ENCODE measurements around the gene HPD. TPM values are rescaled to one million over a fixed set of nuclear protein-coding genes. Genes with fewer than 3 reads are reported as not detected.

The HPD gene
- total and polyA plus RNA-seq, 5 donors from 2014 or later, result not detected

DNA sequence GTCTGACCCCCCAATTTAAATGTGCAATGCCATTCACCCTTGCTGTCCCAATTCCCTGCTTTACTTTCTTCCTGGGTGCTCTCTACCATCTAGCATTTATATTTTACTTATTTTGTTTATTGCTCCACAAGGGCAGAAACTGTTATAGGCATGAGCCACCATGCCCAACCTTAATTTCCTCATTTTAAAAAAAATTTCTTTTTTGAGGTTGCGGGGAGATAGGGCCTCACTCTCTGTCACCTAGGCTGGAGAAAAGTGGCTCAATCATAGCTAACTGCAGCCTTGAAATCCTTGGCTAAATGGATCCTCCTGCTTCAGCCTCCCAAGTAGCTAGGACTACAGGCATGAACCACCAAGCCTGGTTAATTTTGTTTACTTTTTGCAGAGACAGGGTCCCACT lies 13.0 kb downstream of the HPD start:
- Histone ChIP-seq H3K27me3 (ENCODE audit: control insufficient read depth, insufficient read depth, low read length) (no peaks in the 10 kb centered on the region), H3K36me3 (ENCODE audit: control insufficient read depth, insufficient read depth, low read length) (no peaks in the 10 kb centered on the region), H3K4me1 (ENCODE audit: control insufficient read depth, insufficient read depth, low read length, poor library complexity, severe bottlenecking) (peaks cover under 1% of the 10 kb centered on the region), H3K27ac (ENCODE audit: insufficient read depth, low read length, poor library complexity, severe bottlenecking) (no peak overlapping the region), H3K4me3 (ENCODE audit: low read depth, low read length) (no peak overlapping the region), H3K9me3 (ENCODE audit: control insufficient read depth in 2 of 2, low read length in 2 of 2) (no peaks in the 10 kb centered on the region)
- no peaks in the 10 kb centered on the region for H3K36me3 Mint-ChIP-seq
- H3K27me3 Mint-ChIP-seq, result no peaks in the 10 kb centered on the region
- ATAC-seq (ENCODE audit: low read depth in 2 of 2), result no peak
- no peak overlapping the region for H3K27ac Mint-ChIP-seq
- peaks cover 0 to 4% (median 0%) of the 10 kb centered on the region in 4 donors for H3K4me1 Mint-ChIP-seq
- no peaks in the 10 kb centered on the region for H3K9me3 Mint-ChIP-seq
- peak overlapping the region in 1 of 4 donors; percentile 15 for H3K4me3 Mint-ChIP-seq
- no peak for DNase-seq

DNA sequence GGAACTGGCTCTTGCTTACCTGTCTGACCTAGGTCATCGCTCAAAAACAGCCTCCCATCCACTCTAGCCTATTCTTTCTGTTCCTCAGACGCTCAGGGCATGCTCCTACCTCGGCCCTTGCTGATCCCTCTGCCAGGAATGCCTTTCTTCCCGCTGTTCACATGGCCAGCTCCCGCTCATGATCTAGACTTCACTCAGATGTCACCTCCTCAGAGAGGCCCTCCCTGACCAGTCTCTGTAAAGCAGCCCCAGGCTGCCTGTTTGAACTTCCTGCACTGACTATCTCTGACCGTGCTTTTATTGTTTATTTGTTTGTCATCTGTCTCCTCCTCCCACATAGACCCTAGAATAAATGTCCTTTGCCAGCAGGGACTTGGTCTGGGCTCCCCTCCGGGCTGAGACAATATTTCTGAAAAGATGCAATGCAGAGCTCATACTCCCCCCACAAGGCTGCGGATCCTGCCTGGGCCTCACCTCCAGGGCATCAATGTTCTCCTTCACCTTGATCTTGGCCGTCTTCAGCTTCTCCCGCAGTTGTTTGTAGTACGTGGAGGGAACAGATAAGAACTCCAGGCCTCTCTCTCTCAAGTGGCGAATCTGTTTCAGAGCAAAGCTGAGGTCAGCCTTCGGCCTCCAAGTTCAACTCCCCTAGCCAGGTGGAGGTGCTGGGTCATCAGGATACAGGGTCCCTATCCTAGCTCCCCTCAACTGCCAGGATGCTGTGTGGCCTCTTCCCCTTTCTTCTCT lies 15.2 kb downstream of the HPD start:
- Histone ChIP-seq H3K27ac (ENCODE audit: insufficient read depth, low read length, poor library complexity, severe bottlenecking) (no peak overlapping the region), H3K9me3 (ENCODE audit: control insufficient read depth in 2 of 2, low read length in 2 of 2) (no peaks in the 10 kb centered on the region), H3K36me3 (ENCODE audit: control insufficient read depth, insufficient read depth, low read length) (no peaks in the 10 kb centered on the region), H3K4me3 (ENCODE audit: low read depth, low read length) (no peak overlapping the region), H3K4me1 (ENCODE audit: control insufficient read depth, insufficient read depth, low read length, poor library complexity, severe bottlenecking) (peaks cover 16% of the 10 kb centered on the region), H3K27me3 (ENCODE audit: control insufficient read depth, insufficient read depth, low read length) (no peaks in the 10 kb centered on the region)
- Mint-ChIP-seq H3K36me3 (no peaks in the 10 kb centered on the region), H3K4me3 (peak overlapping the region in 2 of 4 donors; percentile 76 to 78), H3K9me3 (no peaks in the 10 kb centered on the region), H3K4me1 (peaks cover 0 to 16% (median 10%) of the 10 kb centered on the region in 4 donors), H3K27me3 (no peaks in the 10 kb centered on the region), H3K27ac (peak overlapping the region in 2 of 3 donors; percentile 20 to 55)
- DNase-seq (no peak), ATAC-seq (ENCODE audit: low read depth in 2 of 2) (no peak)

DNA sequence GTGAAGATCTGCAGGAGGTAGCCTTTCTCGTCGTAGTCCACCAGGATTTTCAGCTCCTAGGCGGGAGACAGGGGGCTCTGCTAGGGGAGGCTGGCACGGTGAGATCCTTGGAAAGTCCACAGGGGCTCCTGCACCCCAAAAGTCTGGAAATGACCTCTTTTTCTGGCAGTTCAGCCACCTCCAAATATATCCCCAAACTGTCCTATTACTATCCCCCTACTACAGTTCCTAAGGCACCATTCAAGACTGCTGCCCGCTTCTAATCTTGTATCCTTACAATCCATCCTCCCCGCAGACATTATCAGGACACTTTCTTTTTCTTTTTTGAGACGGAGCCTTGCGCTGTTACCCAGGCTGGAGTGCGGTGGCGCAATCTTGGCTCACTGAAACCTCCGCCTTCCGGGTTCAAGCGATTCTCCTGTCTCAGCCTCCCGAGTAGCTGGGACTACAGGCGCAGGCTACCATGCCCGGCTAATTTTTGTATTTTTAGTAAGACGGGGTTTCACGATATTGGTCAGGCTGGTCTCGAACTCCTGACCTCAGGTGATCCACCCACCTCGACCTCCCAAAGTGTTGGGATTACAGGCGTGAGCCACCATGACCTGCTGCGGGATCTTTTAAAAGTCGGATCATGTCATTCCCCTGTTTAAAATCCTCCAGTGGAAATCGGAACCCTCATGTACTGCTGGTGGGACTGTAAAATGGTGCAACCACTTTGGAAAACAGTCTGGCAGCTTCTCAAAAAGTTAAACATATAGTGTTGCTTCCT lies 18.5 kb downstream of the HPD start:
- H3K27me3 Mint-ChIP-seq, result no peaks in the 10 kb centered on the region
- Histone ChIP-seq H3K9me3 (ENCODE audit: control insufficient read depth in 2 of 2, low read length in 2 of 2) (no peaks in the 10 kb centered on the region), H3K27ac (ENCODE audit: insufficient read depth, low read length, poor library complexity, severe bottlenecking) (peak overlapping the region; percentile 37), H3K36me3 (ENCODE audit: control insufficient read depth, insufficient read depth, low read length) (no peaks in the 10 kb centered on the region), H3K27me3 (ENCODE audit: control insufficient read depth, insufficient read depth, low read length) (no peaks in the 10 kb centered on the region), H3K4me3 (ENCODE audit: low read depth, low read length) (peak overlapping the region; percentile 75), H3K4me1 (ENCODE audit: control insufficient read depth, insufficient read depth, low read length, poor library complexity, severe bottlenecking) (peaks cover 16% of the 10 kb centered on the region)
- H3K4me3 Mint-ChIP-seq, result peak overlapping the region; percentile 86 to 99 (median 98)
- H3K27ac Mint-ChIP-seq, result peak overlapping the region in 2 of 3 donors; percentile 96 to 98
- H3K9me3 Mint-ChIP-seq, result no peaks in the 10 kb centered on the region
- no peaks in the 10 kb centered on the region for H3K36me3 Mint-ChIP-seq
- peaks cover 0 to 16% (median 10%) of the 10 kb centered on the region in 4 donors for H3K4me1 Mint-ChIP-seq
- ATAC-seq (ENCODE audit: low read depth in 2 of 2) (no peak), DNase-seq (no peak)

DNA sequence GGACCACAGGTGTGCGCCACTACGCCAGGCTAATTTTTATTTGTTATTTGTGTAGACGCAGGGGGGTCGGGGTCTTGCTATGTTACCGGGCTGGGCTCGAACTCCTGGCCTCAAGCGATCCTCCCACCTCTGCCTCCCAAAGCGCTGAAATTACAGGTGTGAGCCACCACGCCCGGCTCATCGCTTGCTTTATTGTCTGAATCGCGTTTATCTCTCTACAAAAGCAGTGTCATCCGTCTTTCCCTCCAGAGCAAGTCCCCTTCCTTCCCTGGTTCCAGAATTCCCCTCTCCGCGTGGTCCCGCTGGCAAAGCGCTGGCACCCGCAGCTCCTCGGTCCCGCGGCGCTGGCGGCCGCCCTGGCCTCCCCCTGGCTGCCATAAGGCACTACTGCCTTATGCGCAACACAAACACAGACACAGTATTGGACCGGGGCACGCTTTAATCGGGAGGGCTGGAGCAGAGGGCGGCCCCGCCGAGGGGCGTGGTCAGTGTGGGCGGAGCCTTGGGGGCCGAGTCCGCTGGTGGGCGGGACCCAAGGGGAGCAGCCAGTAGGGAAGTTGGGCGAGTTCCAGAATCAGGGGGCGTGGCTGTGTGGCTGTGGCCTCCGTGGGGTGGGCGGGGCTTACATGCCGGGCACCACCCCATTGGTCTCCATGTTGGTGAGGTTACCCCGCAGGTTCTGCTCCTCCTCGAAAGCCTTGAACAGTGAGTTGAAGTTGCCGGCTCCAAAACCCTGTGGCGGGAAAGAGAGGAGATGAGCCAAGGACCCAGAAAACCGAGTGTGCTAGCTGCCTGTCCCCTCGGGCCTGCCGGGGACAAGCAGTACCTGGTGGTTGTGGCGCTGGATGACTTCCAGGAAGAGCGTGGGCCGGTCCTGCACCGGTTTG lies 19.3 kb downstream of the HPD start:
- H3K27me3 ChIP-seq (ENCODE audit: control insufficient read depth, insufficient read depth, low read length), result no peaks in the 10 kb centered on the region

DNA sequence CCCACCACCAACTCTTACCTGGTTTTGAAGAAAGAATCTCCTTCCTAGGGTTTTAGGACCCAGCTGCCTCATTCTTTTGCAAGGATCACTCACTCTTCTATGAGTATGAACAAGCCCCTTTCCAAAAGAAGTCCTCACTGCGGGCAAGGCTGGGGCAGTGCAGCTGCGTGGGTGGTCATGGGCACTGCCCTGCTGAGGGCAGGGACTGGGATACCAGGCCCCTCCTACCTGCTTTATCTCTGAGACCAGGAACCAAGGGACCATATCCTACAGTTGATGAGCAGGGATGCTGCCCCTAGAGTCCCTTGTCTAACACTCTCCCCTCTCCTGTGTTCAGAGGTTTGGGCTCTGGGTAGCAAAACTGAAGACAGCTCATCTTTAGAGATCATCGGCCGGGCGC lies 20.5 kb downstream of the HPD start:
- Mint-ChIP-seq H3K4me3 (peak overlapping the region in 1 of 4 donors; percentile 13), H3K27ac (no peak overlapping the region), H3K4me1 (peaks cover 2 to 14% (median 12%) of the 10 kb centered on the region in 4 donors), H3K27me3 (no peaks in the 10 kb centered on the region), H3K36me3 (no peaks in the 10 kb centered on the region), H3K9me3 (no peaks in the 10 kb centered on the region)
- Histone ChIP-seq H3K4me3 (ENCODE audit: low read depth, low read length) (no peak overlapping the region), H3K36me3 (ENCODE audit: control insufficient read depth, insufficient read depth, low read length) (no peaks in the 10 kb centered on the region), H3K4me1 (ENCODE audit: control insufficient read depth, insufficient read depth, low read length, poor library complexity, severe bottlenecking) (peaks cover 16% of the 10 kb centered on the region), H3K9me3 (ENCODE audit: control insufficient read depth in 2 of 2, low read length in 2 of 2) (no peaks in the 10 kb centered on the region), H3K27ac (ENCODE audit: insufficient read depth, low read length, poor library complexity, severe bottlenecking) (no peak overlapping the region), H3K27me3 (ENCODE audit: control insufficient read depth, insufficient read depth, low read length) (no peaks in the 10 kb centered on the region)
- ATAC-seq (ENCODE audit: low read depth in 2 of 2), result no peak
- DNase-seq, result no peak

More for the DNA sequence above, 19.3 kb downstream of the HPD start:
- peaks cover 0 to 16% (median 11%) of the 10 kb centered on the region in 4 donors for H3K4me1 Mint-ChIP-seq
- H3K4me3 Mint-ChIP-seq, result peak overlapping the region; percentile 86 to 99 (median 98)
- ATAC-seq (ENCODE audit: low read depth in 2 of 2) (peak; percentile 95), DNase-seq (peak; percentile 98 to 99 (median 99))
- H3K27ac Mint-ChIP-seq, result peak overlapping the region; percentile 67 to 98 (median 96)
- Histone ChIP-seq H3K4me3 (ENCODE audit: low read depth, low read length) (peak overlapping the region; percentile 75), H3K9me3 (ENCODE audit: control insufficient read depth in 2 of 2, low read length in 2 of 2) (no peaks in the 10 kb centered on the region), H3K27ac (ENCODE audit: insufficient read depth, low read length, poor library complexity, severe bottlenecking) (peak overlapping the region; percentile 55), H3K36me3 (ENCODE audit: control insufficient read depth, insufficient read depth, low read length) (no peaks in the 10 kb centered on the region), H3K4me1 (ENCODE audit: control insufficient read depth, insufficient read depth, low read length, poor library complexity, severe bottlenecking) (peaks cover 16% of the 10 kb centered on the region)
- no peaks in the 10 kb centered on the region for H3K9me3 Mint-ChIP-seq
- no peaks in the 10 kb centered on the region for H3K36me3 Mint-ChIP-seq
- no peaks in the 10 kb centered on the region for H3K27me3 Mint-ChIP-seq

DNA sequence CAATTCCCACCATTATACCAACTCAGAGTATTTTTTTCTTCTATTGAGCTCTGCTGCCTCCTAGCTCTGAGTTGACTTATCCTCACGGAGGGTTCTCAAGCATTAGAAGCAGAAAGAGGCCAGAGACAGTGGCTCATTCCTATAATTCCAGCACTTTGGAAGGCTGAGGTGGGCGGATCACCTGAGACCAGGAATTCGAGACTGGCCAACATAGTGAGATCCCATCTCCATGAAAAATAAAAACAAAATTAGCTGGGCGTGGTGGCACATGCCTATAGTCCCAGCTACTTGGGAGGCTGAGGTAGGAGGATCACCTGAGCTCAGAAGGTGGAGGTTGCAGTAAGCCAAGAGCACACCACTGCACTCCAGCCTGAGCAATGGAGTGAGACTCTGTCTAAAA lies 21.0 kb downstream of the HPD start:
- no peak for ATAC-seq (ENCODE audit: low read depth in 2 of 2)
- no peaks in the 10 kb centered on the region for H3K36me3 Mint-ChIP-seq
- no peaks in the 10 kb centered on the region for H3K27me3 Mint-ChIP-seq
- no peaks in the 10 kb centered on the region for H3K9me3 Mint-ChIP-seq
- no peaks in the 10 kb centered on the region for H3K27me3 ChIP-seq (ENCODE audit: control insufficient read depth, insufficient read depth, low read length)
- peaks cover 16% of the 10 kb centered on the region for H3K4me1 ChIP-seq (ENCODE audit: control insufficient read depth, insufficient read depth, low read length, poor library complexity, severe bottlenecking)
- no peaks in the 10 kb centered on the region for H3K36me3 ChIP-seq (ENCODE audit: control insufficient read depth, insufficient read depth, low read length)
- H3K27ac ChIP-seq (ENCODE audit: insufficient read depth, low read length, poor library complexity, severe bottlenecking), result no peak overlapping the region
- DNase-seq, result no peak
- H3K4me3 Mint-ChIP-seq, result no peak overlapping the region
- H3K27ac Mint-ChIP-seq, result no peak overlapping the region
- no peaks in the 10 kb centered on the region for H3K9me3 ChIP-seq (ENCODE audit: control insufficient read depth in 2 of 2, low read length in 2 of 2)
- H3K4me3 ChIP-seq (ENCODE audit: low read depth, low read length), result no peak overlapping the region
- H3K4me1 Mint-ChIP-seq, result peaks cover 4 to 14% (median 12%) of the 10 kb centered on the region in 4 donors

DNA sequence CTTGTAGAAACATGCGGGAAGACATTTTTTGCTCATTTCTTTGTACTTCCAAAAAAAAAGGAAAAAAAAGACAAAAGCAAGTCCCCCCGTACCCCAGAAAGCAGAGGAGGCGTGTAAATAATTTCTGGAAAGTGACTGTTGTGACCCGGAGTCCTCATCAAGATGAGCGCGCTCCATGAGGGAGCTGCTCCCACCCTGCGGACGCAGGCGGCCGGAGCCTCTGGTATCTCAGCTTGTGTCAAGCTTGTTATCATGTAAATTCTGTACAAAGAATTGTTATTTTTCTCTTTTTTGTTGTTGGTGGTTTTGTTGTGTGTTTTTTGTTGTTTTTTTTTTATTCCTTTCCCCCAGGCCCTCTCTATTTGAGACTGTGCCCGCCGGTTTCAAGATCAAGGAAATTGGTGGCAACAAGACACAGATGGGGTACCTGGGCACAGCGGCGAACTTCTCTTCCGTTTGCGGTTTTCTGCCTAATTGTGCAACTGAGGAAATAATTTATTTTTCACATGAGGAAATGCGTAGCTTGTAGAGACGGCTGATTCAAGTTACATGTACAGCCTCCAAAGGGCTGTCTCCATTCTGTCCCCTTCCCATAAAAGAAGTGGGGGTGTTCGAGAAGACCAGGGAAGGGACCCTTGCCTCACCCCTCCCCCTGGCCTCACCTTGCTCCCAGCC lies 27.0 kb downstream of the HPD start:
- no peak for DNase-seq
- Histone ChIP-seq H3K9me3 (ENCODE audit: control insufficient read depth in 2 of 2, low read length in 2 of 2) (no peaks in the 10 kb centered on the region), H3K4me1 (ENCODE audit: control insufficient read depth, insufficient read depth, low read length, poor library complexity, severe bottlenecking) (no peaks in the 10 kb centered on the region), H3K4me3 (ENCODE audit: low read depth, low read length) (no peak overlapping the region), H3K27me3 (ENCODE audit: control insufficient read depth, insufficient read depth, low read length) (no peaks in the 10 kb centered on the region), H3K27ac (ENCODE audit: insufficient read depth, low read length, poor library complexity, severe bottlenecking) (no peak overlapping the region), H3K36me3 (ENCODE audit: control insufficient read depth, insufficient read depth, low read length) (peaks cover 50% of the 10 kb centered on the region)
- Mint-ChIP-seq H3K36me3 (peaks cover 28% of the 10 kb centered on the region), H3K4me3 (no peak overlapping the region), H3K4me1 (peaks cover 4 to 11% (median 10%) of the 10 kb centered on the region in 4 donors), H3K27me3 (no peaks in the 10 kb centered on the region), H3K9me3 (peaks cover 0 to 2% (median 0%) of the 10 kb centered on the region in 7 donors), H3K27ac (peak overlapping the region in 2 of 3 donors; percentile 21 to 32)
- no peak for ATAC-seq (ENCODE audit: low read depth in 2 of 2)
